Parathyroid adenoma (tissue), 2 donors: ENCODE results near the gene EXOC4.

Experiments used
- H2AFZ ChIP-seq: fragments of 300-600 bp; sonication (generic); one replicate; pipeline ENCODE4 v1.7.0; 2017; ENCODE audit warnings: antibody characterized with exemption, mild to moderate bottlenecking
- H3K27ac ChIP-seq: fragments of 300-600 bp; sonication (generic); one replicate; pipeline ENCODE4 v1.7.0; 2017
- H3K27me3 ChIP-seq: fragments of 300-600 bp; sonication (generic); one replicate; pipeline ENCODE4 v1.7.0; 2017; ENCODE audit warnings: low read length; ENCODE audit not compliant: control insufficient read depth, insufficient read depth
- H3K36me3 ChIP-seq: fragments of 300-600 bp; sonication (generic); one replicate; pipeline ENCODE4 v1.7.0; 2017; ENCODE audit warnings: low read length; ENCODE audit not compliant: control insufficient read depth, insufficient read depth
- H3K4me1 ChIP-seq: fragments of 300-600 bp; sonication (generic); one replicate; pipeline ENCODE4 v1.7.0; 2017; ENCODE audit warnings: control low read depth
- H3K4me2 ChIP-seq: fragments of 300-600 bp; sonication (generic); one replicate; pipeline ENCODE4 v1.7.0; 2017; ENCODE audit warnings: low read length
- H3K4me3 ChIP-seq: fragments of 300-600 bp; sonication (generic); one replicate; pipeline ENCODE4 v1.7.0; 2017; ENCODE audit warnings: low read depth, low read length
- H3K79me2 ChIP-seq: fragments of 300-600 bp; sonication (generic); one replicate; pipeline ENCODE4 v1.7.0; 2017; ENCODE audit warnings: control low read depth
- H3K9ac ChIP-seq: fragments of 300-600 bp; sonication (generic); one replicate; pipeline ENCODE4 v1.7.0; 2017; ENCODE audit warnings: mild to moderate bottlenecking
- H3K9me3 ChIP-seq: fragments of 300-600 bp; sonication (generic); one replicate; pipeline ENCODE4 v1.7.0; 2017; ENCODE audit warnings: low read length; ENCODE audit not compliant: control insufficient read depth
- CTCF ChIP-seq: fragments of 300-600 bp; sonication (generic); IDR thresholded peaks from one replicate; pipeline ENCODE4 v1.7.0; 2017; ENCODE audit warnings: antibody characterized with exemption, mild to moderate bottlenecking
- donor health status: primary hyperparathyroidism.

EXOC4 gene

GRCh38 chr7:133386205-133386604 is 133.3 kb downstream of the EXOC4 start:
- Histone ChIP-seq H3K9me3 (no peaks in the 10 kb centered on the region), H3K4me3 (no peak overlapping the region), H3K4me2 (no peak overlapping the region), H3K9ac (no peak overlapping the region), H2AFZ (no peak overlapping the region), H3K27me3 (no peaks in the 10 kb centered on the region), H3K4me1 (no peaks in the 10 kb centered on the region), H3K79me2 (no peaks in the 10 kb centered on the region), H3K36me3 (no peaks in the 10 kb centered on the region), H3K27ac (no peak overlapping the region)
- TF ChIP-seq CTCF: no peak

- no peak for TF ChIP-seq CTCF
- H3K9ac ChIP-seq: no peak overlapping the region
- no peaks in the 10 kb centered on the region for H3K4me1 ChIP-seq
- no peak overlapping the region for H2AFZ ChIP-seq
- H3K36me3 ChIP-seq: no peaks in the 10 kb centered on the region
- H3K9me3 ChIP-seq: no peaks in the 10 kb centered on the region
- no peak overlapping the region for H3K4me3 ChIP-seq
- no peaks in the 10 kb centered on the region for H3K79me2 ChIP-seq
- H3K27ac ChIP-seq: no peak overlapping the region
- no peaks in the 10 kb centered on the region for H3K27me3 ChIP-seq
- H3K4me2 ChIP-seq: no peak overlapping the region
Observed at GRCh38 chr7:133389727-133390126, 136.8 kb downstream of the EXOC4 start.

DNA sequence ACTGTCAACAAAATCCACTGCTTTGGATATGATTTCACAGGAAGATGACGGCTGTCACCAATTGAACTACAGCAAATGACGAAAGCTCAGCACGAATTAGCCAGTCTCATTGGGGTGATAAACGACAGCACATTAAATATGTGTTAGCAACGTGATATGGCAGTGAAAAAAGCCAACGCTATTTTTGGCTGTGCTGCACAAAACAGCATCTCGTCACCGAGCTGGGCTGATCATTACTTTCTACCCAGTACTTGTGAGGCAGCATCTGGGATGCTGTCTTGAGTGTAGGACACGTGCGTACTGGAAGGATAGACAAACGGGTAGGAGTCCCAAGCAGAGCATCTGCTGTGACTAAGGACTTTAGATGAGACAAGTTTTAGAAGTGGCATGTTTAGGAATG is 138.3 kb downstream of the EXOC4 start:
- Histone ChIP-seq H3K36me3 (no peaks in the 10 kb centered on the region), H3K4me2 (no peak overlapping the region)

GRCh38 chr7:133394369-133394768 is 141.5 kb downstream of the EXOC4 start:
- Histone ChIP-seq H3K36me3 (no peaks in the 10 kb centered on the region), H3K9me3 (no peaks in the 10 kb centered on the region), H3K79me2 (no peaks in the 10 kb centered on the region), H3K27me3 (no peaks in the 10 kb centered on the region), H3K27ac (no peak overlapping the region), H3K4me2 (no peak overlapping the region), H3K4me1 (no peaks in the 10 kb centered on the region), H2AFZ (no peak overlapping the region), H3K4me3 (no peak overlapping the region), H3K9ac (no peak overlapping the region)
- no peak for TF ChIP-seq CTCF

More for the DNA sequence above, 138.3 kb downstream of the EXOC4 start:
- TF ChIP-seq CTCF: no peak
- Histone ChIP-seq H3K9ac (no peak overlapping the region), H3K9me3 (no peaks in the 10 kb centered on the region), H3K27ac (no peak overlapping the region), H3K4me3 (no peak overlapping the region), H3K4me1 (no peaks in the 10 kb centered on the region), H2AFZ (no peak overlapping the region), H3K27me3 (no peaks in the 10 kb centered on the region), H3K79me2 (no peaks in the 10 kb centered on the region)

DNA sequence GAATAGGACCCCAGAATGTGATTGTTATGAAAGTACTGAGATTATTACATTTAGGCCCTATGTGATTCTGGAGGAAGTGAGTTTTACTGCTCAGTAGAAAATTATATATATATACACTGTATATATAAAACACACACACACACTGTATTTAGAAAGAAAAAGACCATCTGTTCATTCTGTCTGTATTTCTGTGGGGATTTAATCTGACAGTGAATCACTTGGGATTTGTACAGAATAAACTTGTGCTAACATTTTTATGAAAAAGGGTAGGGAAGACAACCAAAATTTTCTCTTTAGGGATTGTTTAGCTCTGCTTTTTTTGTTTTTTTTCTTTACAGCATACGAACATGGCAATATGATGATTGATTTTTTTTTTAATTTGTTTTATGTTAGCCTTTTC is 142.7 kb downstream of the EXOC4 start:
- no peaks in the 10 kb centered on the region for H3K9me3 ChIP-seq
- H3K36me3 ChIP-seq: no peaks in the 10 kb centered on the region

More for the DNA sequence above, 142.7 kb downstream of the EXOC4 start:
- Histone ChIP-seq H3K27ac (no peak overlapping the region), H3K4me2 (no peak overlapping the region), H3K79me2 (no peaks in the 10 kb centered on the region), H2AFZ (no peak overlapping the region), H3K4me3 (no peak overlapping the region), H3K27me3 (no peaks in the 10 kb centered on the region), H3K4me1 (no peaks in the 10 kb centered on the region), H3K9ac (no peak overlapping the region)
- no peak for TF ChIP-seq CTCF
